Neural cell (in vitro differentiated cells): ENCODE measurements around the gene FBRSL1. TPM values are rescaled to one million over a fixed set of nuclear protein-coding genes. Genes with fewer than 3 reads are reported as not detected.

Experiments used
- H2AFZ ChIP-seq: fragments of 200-600, 300-800 bp; sonication (generic), shearing (Covaris generic); 2 replicates; pipeline ENCODE4 v1.6.0; 2014; ENCODE audit warnings: low read depth, mild to moderate bottlenecking, antibody characterized with exemption, low read length, moderate library complexity
- H3F3A ChIP-seq: fragments of 200-600 bp; shearing (Covaris generic); 2 replicates; pipeline ENCODE4 v1.6.1; 2016; ENCODE audit warnings: mild to moderate bottlenecking, moderate library complexity, mixed read lengths, antibody characterized with exemption, low read length; ENCODE audit not compliant: insufficient read depth, poor library complexity, severe bottlenecking
- H3K27ac ChIP-seq: fragments of 200-600, 300-800 bp; sonication (generic), shearing (Covaris generic); 2 replicates; pipeline ENCODE4 v1.5.1; 2014; ENCODE audit warnings: mild to moderate bottlenecking, low read length, moderate library complexity
- H3K27me3 ChIP-seq: fragments of 300-800, 200-600 bp; sonication (generic), shearing (Covaris generic); 2 replicates; pipeline ENCODE4 v1.6.0; 2014; ENCODE audit warnings: mild to moderate bottlenecking, low read depth, low read length, moderate library complexity; ENCODE audit not compliant: insufficient read depth
- H3K36me3 ChIP-seq: fragments of 300-800, 200-600 bp; sonication (generic), shearing (Covaris generic); 2 replicates; pipeline ENCODE4 v1.5.1; 2014; ENCODE audit warnings: mild to moderate bottlenecking, antibody characterized with exemption, low read length, moderate library complexity; ENCODE audit not compliant: insufficient read depth
- H3K4me2 ChIP-seq: fragments of 300-800, 200-600 bp; sonication (generic), shearing (Covaris generic); 2 replicates; pipeline ENCODE4 v1.6.0; 2014; ENCODE audit warnings: mild to moderate bottlenecking, low read length
- H3K4me3 ChIP-seq: fragments of 300-800, 200-600 bp; sonication (generic), shearing (Covaris generic); 2 replicates; pipeline ENCODE4 v1.5.1; 2014; ENCODE audit warnings: mild to moderate bottlenecking, low read length, moderate library complexity
- H3K79me2 ChIP-seq: fragments of 200-600 bp; shearing (Covaris generic); replicated peaks from 2 replicates; pipeline ENCODE4 v1.6.0; 2014; ENCODE audit warnings: mild to moderate bottlenecking, low read length, moderate library complexity; ENCODE audit not compliant: insufficient read depth
- H3K9ac ChIP-seq: fragments of 300-800, 200-600 bp; sonication (generic), shearing (Covaris generic); 2 replicates; pipeline ENCODE4 v1.6.1; 2016; ENCODE audit warnings: mild to moderate bottlenecking, low read length, mixed read lengths
- H3K9me2 ChIP-seq: fragments of 200-600 bp; shearing (Covaris generic); 2 replicates; pipeline ENCODE4 v1.6.1; 2016; ENCODE audit warnings: mild to moderate bottlenecking, low read length, mixed read lengths; ENCODE audit not compliant: insufficient read depth
- H3K9me3 ChIP-seq: fragments of 200-600, 300-800 bp; sonication (generic), shearing (Covaris generic); 2 replicates; pipeline ENCODE4 v1.6.1; 2016; ENCODE audit warnings: mild to moderate bottlenecking, mixed run types, low read length, moderate library complexity, mixed read lengths
- H4K20me1 ChIP-seq: fragments of 200-600 bp; shearing (Covaris generic); 2 replicates; pipeline ENCODE4 v1.6.1; 2016; ENCODE audit warnings: mild to moderate bottlenecking, mixed run types; ENCODE audit not compliant: insufficient read depth
- EP300 ChIP-seq: fragments of 450-650 bp; conservative IDR thresholded peaks from 2 replicates; pipeline ENCODE4 v1.6.1; 2014; ENCODE audit warnings: antibody characterized with exemption, mild to moderate bottlenecking, moderate library complexity; ENCODE audit not compliant: poor library complexity, severe bottlenecking
- EZH2 ChIP-seq: fragments of 200-600, 300-800 bp; shearing (Covaris generic), sonication (generic); IDR thresholded peaks from 2 replicates; pipeline ENCODE4 v1.6.1; 2014; ENCODE audit warnings: antibody characterized with exemption, low read length, borderline replicate concordance, mild to moderate bottlenecking; ENCODE audit not compliant: insufficient read depth, poor library complexity, severe bottlenecking
- MXI1 ChIP-seq: fragments of 450-650 bp; conservative IDR thresholded peaks from 2 replicates; pipeline ENCODE4 v1.6.1; 2014; ENCODE audit warnings: antibody characterized with exemption, mild to moderate bottlenecking; ENCODE audit not compliant: poor library complexity, severe bottlenecking
- POLR2AphosphoS5 ChIP-seq: IDR thresholded peaks from 2 replicates; pipeline ENCODE4 v1.6.1; 2012
- RAD21 ChIP-seq: fragments of 450-650 bp; conservative IDR thresholded peaks from 2 replicates; pipeline ENCODE4 v1.6.1; 2014; ENCODE audit warnings: antibody characterized with exemption, mild to moderate bottlenecking, moderate library complexity
- REST ChIP-seq: IDR thresholded peaks from 2 replicates; pipeline ENCODE4 v1.6.1; 2012; ENCODE audit warnings: borderline replicate concordance
- SMC3 ChIP-seq: fragments of 450-650 bp; conservative IDR thresholded peaks from 2 replicates; pipeline ENCODE4 v1.6.1; 2014; ENCODE audit warnings: antibody characterized with exemption, mild to moderate bottlenecking, moderate library complexity; ENCODE audit not compliant: poor library complexity
- TAF1 ChIP-seq: IDR thresholded peaks from 2 replicates; pipeline ENCODE4 v1.6.1; 2012; ENCODE audit warnings: low read depth
- polyA plus RNA-seq: library from polyadenylated mRNA; depleted of rRNA; stranded (reverse); fragments of >200 nt; gene quantifications from 2 replicates; pipeline ENCODE4 v1.2.3, GENCODE V29; 2014
- TF ChIP-seq, protein P1 (sequence below): fragments of 450-650 bp; IDR thresholded peaks from 2 replicates; pipeline ENCODE4 v1.5.1; 2014; ENCODE audit warnings: antibody characterized with exemption, mild to moderate bottlenecking, moderate library complexity; ENCODE audit not compliant: poor library complexity, severe bottlenecking

Gene FBRSL1
- polyA plus RNA-seq, 1 donor from 2014 or later, result 11.9 TPM

GRCh38 chr12:132536102-132536876 lies 46.3 kb downstream of the FBRSL1 start:
- Histone ChIP-seq H3K4me2 (no peak overlapping the region), H3F3A (peaks cover 5% of the 10 kb centered on the region), H3K4me3 (no peak overlapping the region), H4K20me1 (no peaks in the 10 kb centered on the region), H2AFZ (no peak overlapping the region), H3K9me3 (no peaks in the 10 kb centered on the region), H3K27me3 (no peaks in the 10 kb centered on the region), H3K27ac (no peak overlapping the region), H3K79me2 (no peaks in the 10 kb centered on the region), H3K36me3 (no peaks in the 10 kb centered on the region), H3K9ac (no peak overlapping the region), H3K9me2 (no peaks in the 10 kb centered on the region)
- no peak for TF ChIP-seq MXI1
- no peak for TF ChIP-seq POLR2AphosphoS5
- no peak for TF ChIP-seq EZH2
- TF ChIP-seq TAF1, result no peak
- TF ChIP-seq, protein P1, sequence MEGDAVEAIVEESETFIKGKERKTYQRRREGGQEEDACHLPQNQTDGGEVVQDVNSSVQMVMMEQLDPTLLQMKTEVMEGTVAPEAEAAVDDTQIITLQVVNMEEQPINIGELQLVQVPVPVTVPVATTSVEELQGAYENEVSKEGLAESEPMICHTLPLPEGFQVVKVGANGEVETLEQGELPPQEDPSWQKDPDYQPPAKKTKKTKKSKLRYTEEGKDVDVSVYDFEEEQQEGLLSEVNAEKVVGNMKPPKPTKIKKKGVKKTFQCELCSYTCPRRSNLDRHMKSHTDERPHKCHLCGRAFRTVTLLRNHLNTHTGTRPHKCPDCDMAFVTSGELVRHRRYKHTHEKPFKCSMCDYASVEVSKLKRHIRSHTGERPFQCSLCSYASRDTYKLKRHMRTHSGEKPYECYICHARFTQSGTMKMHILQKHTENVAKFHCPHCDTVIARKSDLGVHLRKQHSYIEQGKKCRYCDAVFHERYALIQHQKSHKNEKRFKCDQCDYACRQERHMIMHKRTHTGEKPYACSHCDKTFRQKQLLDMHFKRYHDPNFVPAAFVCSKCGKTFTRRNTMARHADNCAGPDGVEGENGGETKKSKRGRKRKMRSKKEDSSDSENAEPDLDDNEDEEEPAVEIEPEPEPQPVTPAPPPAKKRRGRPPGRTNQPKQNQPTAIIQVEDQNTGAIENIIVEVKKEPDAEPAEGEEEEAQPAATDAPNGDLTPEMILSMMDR, result no peak
- no peak for TF ChIP-seq REST
- TF ChIP-seq EP300, result no peak
- TF ChIP-seq SMC3, result no peak

DNA sequence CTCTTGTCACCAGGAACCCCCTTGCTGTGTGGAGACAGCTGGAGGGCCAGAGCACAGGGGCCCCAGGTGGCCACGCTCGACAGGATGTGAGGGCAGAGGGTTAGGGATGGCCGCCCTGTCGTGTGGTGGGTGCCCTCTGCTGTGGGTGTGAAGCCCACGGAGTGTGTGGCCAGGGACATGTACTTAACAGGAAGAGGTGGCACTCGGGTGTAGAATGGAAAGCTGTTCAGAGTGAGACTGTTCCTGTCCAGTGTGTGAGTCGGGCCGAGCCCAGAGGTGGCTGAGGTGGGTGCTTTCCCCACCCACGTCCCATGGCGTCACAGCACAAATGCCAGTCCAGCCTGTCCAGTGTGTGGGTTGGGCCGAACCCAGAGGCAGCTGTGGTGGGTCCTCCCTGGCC lies 47.1 kb downstream of the FBRSL1 start:
- no peaks in the 10 kb centered on the region for H3K79me2 ChIP-seq
- no peaks in the 10 kb centered on the region for H3K9me3 ChIP-seq
- H4K20me1 ChIP-seq, result no peaks in the 10 kb centered on the region
- H3K36me3 ChIP-seq, result no peaks in the 10 kb centered on the region
- TF ChIP-seq MXI1, result no peak
- TF ChIP-seq REST, result no peak
- TF ChIP-seq EP300, result no peak
- TF ChIP-seq TAF1, result no peak
- TF ChIP-seq, protein P1, result no peak
- TF ChIP-seq EZH2, result no peak
- no peak for TF ChIP-seq SMC3
- no peak for TF ChIP-seq POLR2AphosphoS5
- no peak for TF ChIP-seq RAD21
- H3K9me2 ChIP-seq, result no peaks in the 10 kb centered on the region
- H3F3A ChIP-seq, result peaks cover 5% of the 10 kb centered on the region
- H3K4me3 ChIP-seq, result no peak overlapping the region
- H3K27ac ChIP-seq, result no peak overlapping the region
- no peaks in the 10 kb centered on the region for H3K27me3 ChIP-seq
- no peak overlapping the region for H3K9ac ChIP-seq
- H2AFZ ChIP-seq, result no peak overlapping the region
- H3K4me2 ChIP-seq, result no peak overlapping the region
